NCI-H2196 treated with DMSO at 0.1 percent for 48 hours (cell line): ENCODE measurements around the gene MRPS18A.
"Not testable (repeated sequence)": the region's sequence is repeated elsewhere in the genome, so short reads cannot be mapped to it uniquely, and the experiment has no call there.

Experiments
- DNase-seq: peaks from one replicate; lab custom pipeline; 2025; ENCODE audit not compliant: unreplicated experiment; lab: John Stamatoyannopoulos, UW

MRPS18A gene

GRCh38 chr6:43639984-43640800 lies 47.4 kb downstream of the MRPS18A start:
- no peak for DNase-seq

- DNase-seq, result no peak
Measured at GRCh38 chr6:43636308-43636659, 51.3 kb downstream of the MRPS18A start.

GRCh38 chr6:43635387-43636307 lies 51.9 kb downstream of the MRPS18A start, which contains the start of gene MAD2L1BP:
Gene MAD2L1BP, plus strand, starts transcription at chr6:43635840. Its CDS starts 36 bp downstream, at chr6:43635876.
- peak; percentile 70 for DNase-seq

GRCh38 chr6:43634702-43635303 lies 52.8 kb downstream of the MRPS18A start:
- no peak for DNase-seq

GRCh38 chr6:43633002-43633401 lies 54.6 kb downstream of the MRPS18A start:
- not testable (repeated sequence) for DNase-seq

- DNase-seq, result no peak
Measured at GRCh38 chr6:43630980-43631619, 56.5 kb downstream of the MRPS18A start.

- peak; percentile 91 for DNase-seq
Measured at GRCh38 chr6:43629505-43630300, 57.9 kb downstream of the MRPS18A start.

- peak; percentile 97 for DNase-seq
Measured at GRCh38 chr6:43629104-43629504, 58.5 kb downstream of the MRPS18A start, which contains the start of gene GTPBP2. Gene GTPBP2, minus strand, starts transcription at chr6:43629264. Its CDS starts 102 bp downstream, at chr6:43629162.

GRCh38 chr6:43628393-43629103 lies 59.0 kb downstream of the MRPS18A start:
- DNase-seq, result peak; percentile 31

GRCh38 chr6:43627008-43627825 lies 60.4 kb downstream of the MRPS18A start:
- DNase-seq, result peak; percentile 93

GRCh38 chr6:43625393-43625992 lies 62.1 kb downstream of the MRPS18A start:
- no peak for DNase-seq

GRCh38 chr6:43624786-43625288 lies 62.8 kb downstream of the MRPS18A start:
- no peak for DNase-seq

GRCh38 chr6:43623880-43624785 lies 63.5 kb downstream of the MRPS18A start:
- no peak for DNase-seq

- no peak for DNase-seq
Measured at GRCh38 chr6:43622541-43622940, 65.0 kb downstream of the MRPS18A start.

GRCh38 chr6:43621836-43622180 lies 65.8 kb downstream of the MRPS18A start:
- DNase-seq, result no peak
